Heart right ventricle (tissue), 16 donors: ENCODE measurements around the gene DOC2B. TPM values are rescaled to one million over a fixed set of nuclear protein-coding genes. Genes with fewer than 3 reads are reported as not detected.

Source experiments
- ATAC-seq, 8 donors: fragments of 200-7000 bp; cut with Tn5 transposase; one replicate each; pipeline ENCODE4 v1.9.1; 2020; ENCODE audit warnings: mild to moderate bottlenecking in 8 of 8, moderate library complexity in 8 of 8, moderate number of reproducible peaks in 1 of 8
- DNase-seq, 2 donors: peaks; one replicate each; pipeline ENCODE4 v3.0.0-alpha.2; 2020
- H3K27ac ChIP-seq, 10 donors: fragments of 200-600 bp; sonication (generic) in 2 of 10; one replicate each; pipeline versions ENCODE4 v1.5.0 to v1.8.0; 2020 to 2022; ENCODE audit warnings: mild to moderate bottlenecking in 3 of 10
- H3K27me3 ChIP-seq, 7 donors: fragments of 200-600 bp; one replicate each; pipeline ENCODE4 v1.8.0; 2021 to 2022; ENCODE audit warnings: mild to moderate bottlenecking in 2 of 7
- H3K36me3 ChIP-seq, 9 donors: fragments of 200-600 bp; sonication (generic) in 1 of 9; one replicate each; pipeline versions ENCODE4 v1.5.0 to v1.8.0; 2020 to 2022; ENCODE audit warnings: mild to moderate bottlenecking in 2 of 9
- H3K4me1 ChIP-seq, 9 donors: fragments of 200-600 bp; sonication (generic) in 1 of 9; one replicate each; pipeline versions ENCODE4 v1.5.0 to v1.8.0; 2020 to 2022; ENCODE audit warnings: mild to moderate bottlenecking in 4 of 9
- H3K4me3 ChIP-seq, 10 donors: fragments of 200-600 bp; sonication (generic) in 2 of 10; one replicate each; pipeline versions ENCODE4 v1.5.0 to v1.8.0; 2020 to 2022; ENCODE audit warnings: mild to moderate bottlenecking in 7 of 10, moderate library complexity in 2 of 10
- H3K9me3 ChIP-seq, 11 donors: fragments of 200-600 bp in 10 of 11; sonication (generic) in 2 of 11; one replicate each; pipeline versions ENCODE4 v1.5.0 to v1.8.0; 2013 to 2022; ENCODE audit warnings: mild to moderate bottlenecking in 2 of 11, control low read depth in 1 of 11, moderate library complexity in 1 of 11
- CTCF ChIP-seq, 9 donors: fragments of 200-600 bp; sonication (generic) in 2 of 9; IDR thresholded peaks; one replicate each; pipeline versions ENCODE4 v1.5.0 to v1.8.0; 2021 to 2022; ENCODE audit warnings: antibody characterized with exemption in 9 of 9, mild to moderate bottlenecking in 5 of 9, moderate library complexity in 1 of 9
- WGBS, 2 donors: extraction: QIAGEN DNeasy Blood & Tissue Kit; methylation state at CpG; one replicate each; pipeline ENCODE4 v1.1.7; 2013; ENCODE audit warnings: inconsistent platforms in 1 of 2; 5-methylcytosine and 5-hydroxymethylcytosine counted together
- intact Hi-C, 10 donors: fragments of 100-400 bp; cut with DNase I; formaldehyde crosslinking; loops; one replicate each; pipeline versions ENCODE4 v1.11.1 to v1.14.2; 2022
- polyA plus RNA-seq, 2 donors: library from polyadenylated mRNA; stranded (reverse); fragments of 200-250 nt; gene quantifications; one replicate each; pipeline ENCODE4 v1.2.3, GENCODE V29; 2013
- total RNA-seq, 10 donors: library from RNA; stranded (reverse); fragmentation: NEBNext Ultra II Directional in 3 of 10; extraction: Animal tissue kit (Norgen Biotek cat#: 25700) in 3 of 10; gene quantifications; one replicate each; pipeline versions ENCODE4 v1.2.1 to v1.2.4, GENCODE V29; 2021 to 2023
- donor health status: Arrhythmogenic right ventricular cardiomyopathy.
- donor health status: ischemic (EF 13 %, LVEDD 7.1; RV severe dilation, severe dysfunction).
- donor health status: healthy with polysubstance abuse.
- donor health status: DM: no; HTN: yes; CAD: no.
- donor health status: DM: no; HTN: no; CAD: no.
- donor health status: ischemic (EF 25% LVEDD 6.9; RV normal size, moderate dysfunction).
- donor health status: ischemic (EF 25% LVEDD 5.7; RV mildly dilated, moderate dysfunction).
- donor health status: healthy.
- donor health status: DM: yes; HTN: yes; CAD: no.
- donor health status: Ischemic cardiomyopathy.
- donor health status: ischemic (EF 35%, LVEDD 5.7; RV mildly dilated, moderate dysfunction).
- donor health status: nonischemic (EF 11% LVEDD 7.7; RV severe dilation, severe dysfunction).
- donor health status: DM: yes; HTN: yes; CAD: no.
- donor health status: PGD.
- donor health status: ischemic (EF 29% LVEDD 5.4; RV normal size, mild dysfunction).
- donor health status: nonischemic (EF 23%, LVEDD 6.1; RV moderate dilation, normal function).

The DOC2B gene
- total and polyA plus RNA-seq, 12 donors = 2.5 to 13.0 (median 4.6) TPM

- H3K27me3 ChIP-seq = peaks cover 0 to 42% (median 6%) of the 10 kb centered on the region in 7 donors
Observed at GRCh38 chr17:194828-195602, 13.6 kb upstream of the DOC2B start.

GRCh38 chr17:193841-194806, 12.7 kb upstream of the DOC2B start:
- no peak for TF ChIP-seq CTCF (IDR thresholded peaks at IDR 0.05)
- DNase-seq = no peak
- peaks cover 0 to 42% (median 6%) of the 10 kb centered on the region in 7 donors for H3K27me3 ChIP-seq

More at GRCh38 chr17:194828-195602, 13.6 kb upstream of the DOC2B start:
- intact Hi-C loops = no loop called here
- no peak for TF ChIP-seq CTCF (IDR thresholded peaks at IDR 0.05)
- no peak overlapping the region for H3K4me3 ChIP-seq
- H3K4me1 ChIP-seq = peaks cover 6 to 24% (median 14%) of the 10 kb centered on the region in 9 donors
- H3K36me3 ChIP-seq = no peaks in the 10 kb centered on the region
- 85 to 89% methylated on average over 16 of the region's 16 CpGs for WGBS, 2 donors
- DNase-seq (no peak), ATAC-seq (no peak)
- no peak overlapping the region for H3K27ac ChIP-seq
- no peaks in the 10 kb centered on the region for H3K9me3 ChIP-seq

GRCh38 chr17:193426-193810, 12.0 kb upstream of the DOC2B start:
- no peak for DNase-seq
- no peak for TF ChIP-seq CTCF (IDR thresholded peaks at IDR 0.05)
- no peak overlapping the region for H3K27ac ChIP-seq
- no peak overlapping the region for H3K4me3 ChIP-seq
- H3K4me1 ChIP-seq = peaks cover 0 to 8% (median 0%) of the 10 kb centered on the region in 9 donors
- intact Hi-C loops = no loop called here
- WGBS, 2 donors = 95 to 96% methylated on average over 8 of the region's 8 CpGs
- H3K36me3 ChIP-seq = no peaks in the 10 kb centered on the region
- H3K27me3 ChIP-seq = peaks cover 0 to 42% (median 6%) of the 10 kb centered on the region in 7 donors
- no peaks in the 10 kb centered on the region for H3K9me3 ChIP-seq
- ATAC-seq = peak in 1 of 8 donors; percentile 27

More at GRCh38 chr17:193841-194806, 12.7 kb upstream of the DOC2B start:
- no peaks in the 10 kb centered on the region for H3K9me3 ChIP-seq
- H3K4me3 ChIP-seq = no peak overlapping the region
- intact Hi-C loops = no loop called here
- ATAC-seq = peak in 1 of 8 donors; percentile 19
- WGBS, 2 donors = 77% methylated on average over 31 of the region's 31 CpGs
- H3K36me3 ChIP-seq = no peaks in the 10 kb centered on the region
- peaks cover 0 to 16% (median 5%) of the 10 kb centered on the region in 9 donors for H3K4me1 ChIP-seq
- no peak overlapping the region for H3K27ac ChIP-seq
